Ishikawa (cell line): ENCODE measurements around the gene CGN.

Experiments used
- CEBPB ChIP-seq: IDR thresholded peaks from 2 replicates; pipeline ENCODE4 v1.6.1; 2012
- CREB1 ChIP-seq: IDR thresholded peaks from 2 replicates; pipeline ENCODE4 v1.6.1; 2012; ENCODE audit warnings: low read depth
- EGR1 ChIP-seq: IDR thresholded peaks from 2 replicates; pipeline ENCODE4 v1.6.1; 2012
- EP300 ChIP-seq: IDR thresholded peaks from 2 replicates; pipeline ENCODE4 v1.6.1; 2012; ENCODE audit warnings: borderline replicate concordance
- FOXM1 ChIP-seq: IDR thresholded peaks from 2 replicates; pipeline ENCODE4 v1.6.1; 2012; ENCODE audit warnings: low read depth, borderline replicate concordance
- NFIC ChIP-seq: IDR thresholded peaks from 2 replicates; pipeline ENCODE4 v1.6.1; 2012
- RAD21 ChIP-seq: IDR thresholded peaks from 2 replicates; pipeline ENCODE4 v1.6.1; 2012; ENCODE audit warnings: low read depth
- TAF1 ChIP-seq: IDR thresholded peaks from 2 replicates; pipeline ENCODE4 v1.6.1; 2012; ENCODE audit warnings: low read depth, mild to moderate bottlenecking
- TCF12 ChIP-seq: IDR thresholded peaks from 2 replicates; pipeline ENCODE4 v1.6.1; 2012; ENCODE audit warnings: low read depth
- TEAD4 ChIP-seq: IDR thresholded peaks from 2 replicates; pipeline ENCODE4 v1.6.1; 2012
- YY1 ChIP-seq: IDR thresholded peaks from 2 replicates; pipeline ENCODE4 v1.6.1; 2012; ENCODE audit warnings: low read depth
- ZBTB7A ChIP-seq: IDR thresholded peaks from 2 replicates; pipeline ENCODE4 v1.6.1; 2012; ENCODE audit warnings: low read depth
- TF ChIP-seq, protein P1 (sequence below): IDR thresholded peaks from 2 replicates; pipeline ENCODE4 v1.6.1; 2012
- TF ChIP-seq, protein P2 (sequence below): IDR thresholded peaks from 2 replicates; pipeline ENCODE4 v1.6.1; 2012; ENCODE audit warnings: low read depth, mild to moderate bottlenecking
- TF ChIP-seq, protein P3 (sequence below): IDR thresholded peaks from 2 replicates; pipeline ENCODE4 v1.6.1; 2012

Gene CGN

DNA sequence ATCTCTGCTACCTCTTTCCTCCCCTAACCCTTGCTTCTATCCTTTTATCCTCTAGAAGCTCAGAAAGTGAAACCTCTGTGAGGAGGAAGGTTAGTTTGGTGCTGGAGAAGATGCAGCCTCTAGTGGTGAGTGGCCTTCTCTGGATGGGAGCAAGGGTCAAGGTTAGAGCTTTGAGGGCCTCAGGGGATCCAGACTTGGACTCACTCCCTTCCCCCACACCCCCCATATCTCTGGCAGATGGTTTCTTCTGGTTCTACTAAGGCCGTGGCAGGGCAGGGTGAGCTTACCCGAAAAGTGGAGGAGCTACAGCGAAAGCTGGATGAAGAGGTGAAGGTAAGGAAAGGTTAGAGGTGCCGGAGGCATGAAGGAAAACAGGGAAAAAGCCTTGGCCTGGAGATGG, 9.2 kb downstream of the CGN start:
- TF ChIP-seq, protein P1, sequence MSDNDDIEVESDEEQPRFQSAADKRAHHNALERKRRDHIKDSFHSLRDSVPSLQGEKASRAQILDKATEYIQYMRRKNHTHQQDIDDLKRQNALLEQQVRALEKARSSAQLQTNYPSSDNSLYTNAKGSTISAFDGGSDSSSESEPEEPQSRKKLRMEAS = no peak
- TF ChIP-seq RAD21 (no peak), FOXM1 (no peak), CREB1 (no peak), TAF1 (no peak), TEAD4 (no peak), EGR1 (no peak), CEBPB (no peak), NFIC (no peak), YY1 (no peak), EP300 (no peak), ZBTB7A (no peak)
- TF ChIP-seq, protein P2, sequence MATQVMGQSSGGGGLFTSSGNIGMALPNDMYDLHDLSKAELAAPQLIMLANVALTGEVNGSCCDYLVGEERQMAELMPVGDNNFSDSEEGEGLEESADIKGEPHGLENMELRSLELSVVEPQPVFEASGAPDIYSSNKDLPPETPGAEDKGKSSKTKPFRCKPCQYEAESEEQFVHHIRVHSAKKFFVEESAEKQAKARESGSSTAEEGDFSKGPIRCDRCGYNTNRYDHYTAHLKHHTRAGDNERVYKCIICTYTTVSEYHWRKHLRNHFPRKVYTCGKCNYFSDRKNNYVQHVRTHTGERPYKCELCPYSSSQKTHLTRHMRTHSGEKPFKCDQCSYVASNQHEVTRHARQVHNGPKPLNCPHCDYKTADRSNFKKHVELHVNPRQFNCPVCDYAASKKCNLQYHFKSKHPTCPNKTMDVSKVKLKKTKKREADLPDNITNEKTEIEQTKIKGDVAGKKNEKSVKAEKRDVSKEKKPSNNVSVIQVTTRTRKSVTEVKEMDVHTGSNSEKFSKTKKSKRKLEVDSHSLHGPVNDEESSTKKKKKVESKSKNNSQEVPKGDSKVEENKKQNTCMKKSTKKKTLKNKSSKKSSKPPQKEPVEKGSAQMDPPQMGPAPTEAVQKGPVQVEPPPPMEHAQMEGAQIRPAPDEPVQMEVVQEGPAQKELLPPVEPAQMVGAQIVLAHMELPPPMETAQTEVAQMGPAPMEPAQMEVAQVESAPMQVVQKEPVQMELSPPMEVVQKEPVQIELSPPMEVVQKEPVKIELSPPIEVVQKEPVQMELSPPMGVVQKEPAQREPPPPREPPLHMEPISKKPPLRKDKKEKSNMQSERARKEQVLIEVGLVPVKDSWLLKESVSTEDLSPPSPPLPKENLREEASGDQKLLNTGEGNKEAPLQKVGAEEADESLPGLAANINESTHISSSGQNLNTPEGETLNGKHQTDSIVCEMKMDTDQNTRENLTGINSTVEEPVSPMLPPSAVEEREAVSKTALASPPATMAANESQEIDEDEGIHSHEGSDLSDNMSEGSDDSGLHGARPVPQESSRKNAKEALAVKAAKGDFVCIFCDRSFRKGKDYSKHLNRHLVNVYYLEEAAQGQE = no peak
- TF ChIP-seq, protein P3, sequence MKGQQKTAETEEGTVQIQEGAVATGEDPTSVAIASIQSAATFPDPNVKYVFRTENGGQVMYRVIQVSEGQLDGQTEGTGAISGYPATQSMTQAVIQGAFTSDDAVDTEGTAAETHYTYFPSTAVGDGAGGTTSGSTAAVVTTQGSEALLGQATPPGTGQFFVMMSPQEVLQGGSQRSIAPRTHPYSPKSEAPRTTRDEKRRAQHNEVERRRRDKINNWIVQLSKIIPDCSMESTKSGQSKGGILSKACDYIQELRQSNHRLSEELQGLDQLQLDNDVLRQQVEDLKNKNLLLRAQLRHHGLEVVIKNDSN = no peak

DNA sequence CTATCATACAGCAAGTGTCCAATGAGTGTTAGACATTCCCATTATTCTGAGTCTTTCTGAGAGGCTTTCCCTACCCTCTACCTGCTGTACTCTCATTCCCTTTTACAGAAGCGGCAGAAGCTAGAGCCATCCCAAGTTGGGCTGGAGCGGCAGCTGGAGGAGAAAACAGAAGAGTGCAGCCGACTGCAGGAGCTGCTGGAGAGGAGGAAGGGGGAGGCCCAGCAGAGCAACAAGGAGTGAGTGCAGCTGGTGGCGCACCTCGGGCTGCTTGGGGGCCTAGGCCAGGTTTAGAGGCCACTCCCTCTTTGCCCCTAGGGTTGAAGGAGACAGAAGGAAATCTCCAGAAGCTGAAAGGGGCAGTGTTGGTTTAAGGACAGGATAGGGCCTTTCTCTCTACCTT, 12.1 kb downstream of the CGN start:
- TF ChIP-seq RAD21 (no peak), TEAD4 (no peak), CEBPB (no peak), TCF12 (no peak), TAF1 (no peak), EP300 (no peak), NFIC (no peak), FOXM1 (no peak), EGR1 (no peak), ZBTB7A (no peak), CREB1 (no peak)
- TF ChIP-seq, protein P1 = no peak
- TF ChIP-seq, protein P3 = no peak
- TF ChIP-seq, protein P2 = no peak

DNA sequence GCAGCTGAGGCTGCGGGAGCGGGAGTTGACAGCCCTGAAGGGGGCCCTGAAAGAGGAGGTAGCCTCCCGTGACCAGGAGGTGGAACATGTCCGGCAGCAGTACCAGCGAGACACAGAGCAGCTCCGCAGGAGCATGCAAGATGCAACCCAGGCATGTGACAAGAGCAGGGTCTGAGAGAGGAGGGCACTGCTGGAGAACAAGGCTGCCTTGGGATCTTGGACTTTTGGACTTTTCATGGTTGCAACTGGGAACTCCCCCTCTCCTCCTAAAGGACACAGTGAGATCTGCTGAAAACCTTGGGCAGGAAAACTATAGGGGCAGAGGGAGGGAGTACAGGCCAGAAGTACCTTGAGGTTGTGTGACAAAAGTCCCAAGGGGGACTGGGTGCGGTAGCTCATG, 13.5 kb downstream of the CGN start:
- TF ChIP-seq, protein P3 = no peak
- TF ChIP-seq, protein P1 = no peak
- no peak for TF ChIP-seq RAD21
- TF ChIP-seq YY1 = no peak
- TF ChIP-seq CEBPB = no peak
- no peak for TF ChIP-seq TAF1
- no peak for TF ChIP-seq FOXM1

DNA sequence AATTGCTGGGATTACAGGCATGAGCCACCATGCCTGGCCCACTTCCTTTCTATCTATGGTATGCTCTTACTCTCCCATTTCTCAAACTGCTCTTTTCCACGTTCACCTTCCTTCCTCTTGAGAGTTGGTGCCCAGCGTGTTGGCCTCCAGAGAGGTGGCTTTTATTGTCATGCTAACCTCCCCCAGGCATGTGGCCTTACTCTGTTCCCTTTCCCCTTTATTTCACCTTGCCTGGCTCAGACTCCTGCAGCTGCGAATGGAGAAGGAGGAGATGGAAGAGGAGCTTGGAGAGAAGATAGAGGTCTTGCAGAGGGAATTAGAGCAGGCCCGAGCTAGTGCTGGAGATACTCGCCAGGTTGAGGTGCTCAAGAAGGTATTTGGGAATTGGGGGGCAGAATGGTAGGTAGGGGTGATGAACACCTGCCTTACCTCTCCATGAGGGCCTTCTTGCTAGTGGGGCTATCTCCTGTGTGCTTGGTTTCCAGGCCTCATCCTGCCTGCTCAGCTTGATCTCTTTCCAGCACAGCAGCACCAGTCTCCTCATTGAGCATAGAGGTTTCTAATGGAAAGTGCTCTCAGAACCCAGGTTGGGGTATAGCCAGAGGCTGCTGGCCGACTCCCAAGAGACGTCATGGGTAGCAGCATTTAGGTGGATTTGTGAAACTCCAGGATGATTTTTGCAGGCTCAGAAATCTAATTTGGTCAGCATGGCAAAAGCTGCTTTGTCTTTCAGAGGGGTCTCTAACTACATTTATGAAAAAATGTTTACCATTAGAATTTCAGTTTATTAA, 15.7 kb downstream of the CGN start:
- TF ChIP-seq TEAD4 (no peak), CEBPB (no peak), CREB1 (no peak), EGR1 (no peak), EP300 (no peak), YY1 (no peak), NFIC (no peak), TAF1 (no peak), TCF12 (no peak), FOXM1 (no peak), RAD21 (no peak), ZBTB7A (no peak)
- TF ChIP-seq, protein P1 = no peak
- TF ChIP-seq, protein P3 = no peak
- TF ChIP-seq, protein P2 = no peak
